CD4-positive, alpha-beta T cell treated with Interleukin-4 for 4 hours (primary cell): ENCODE data around the gene INAVA.
A peak's percentile ranks its signal among the peaks of the same experiment; 100 is the strongest.
"Not testable (repeated sequence)": the region's sequence is repeated elsewhere in the genome, so short reads cannot be mapped to it uniquely, and the experiment has no call there.

Experiments
- DNase-seq: peaks from one replicate; pipeline ENCODE4 v3.0.0-alpha.2; 2020

INAVA gene

DNA sequence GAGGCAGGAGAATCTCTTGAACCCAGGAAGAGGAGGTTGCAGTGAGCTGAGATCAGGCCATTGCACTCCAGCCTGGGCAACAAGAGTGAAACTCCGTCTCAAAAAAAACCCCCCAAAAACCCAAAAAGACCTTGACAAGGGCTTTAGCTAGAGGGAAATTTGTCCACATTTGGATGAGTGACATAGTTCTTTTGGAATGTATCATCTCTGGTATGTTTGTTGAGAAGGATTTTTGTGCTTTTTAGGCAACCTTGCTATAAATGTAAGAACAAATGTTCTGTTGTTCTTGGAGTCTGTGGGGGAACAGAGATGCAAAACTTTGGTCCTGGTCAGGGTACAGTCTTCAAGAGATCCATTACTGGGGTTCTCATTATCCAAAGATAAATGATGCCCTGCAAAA lies 28.9 kb downstream of the INAVA start:
- no peak for DNase-seq

DNA sequence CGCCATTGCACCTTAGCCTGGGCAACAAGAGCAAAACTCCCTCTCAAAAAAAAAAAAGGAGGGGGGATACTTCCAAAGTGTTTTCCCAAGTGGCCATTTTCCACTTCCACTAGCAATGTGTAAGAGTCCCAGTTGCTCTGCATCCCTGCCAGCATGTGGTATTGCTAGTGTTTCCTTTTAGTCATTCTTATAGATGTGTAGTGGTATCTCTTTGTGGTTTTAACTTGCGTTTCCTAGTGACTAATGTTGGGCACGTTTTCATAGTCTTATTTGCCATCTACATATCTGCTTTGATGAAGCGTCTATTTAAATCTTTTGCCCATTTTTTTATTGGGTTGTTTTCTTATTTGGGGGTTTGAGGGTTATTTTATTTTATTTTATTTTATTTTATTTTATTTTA lies 31.1 kb downstream of the INAVA start:
- peak; percentile 12 for DNase-seq

GRCh38 chr1:200929530-200930278 lies 35.0 kb downstream of the INAVA start:
- DNase-seq = no peak

DNA sequence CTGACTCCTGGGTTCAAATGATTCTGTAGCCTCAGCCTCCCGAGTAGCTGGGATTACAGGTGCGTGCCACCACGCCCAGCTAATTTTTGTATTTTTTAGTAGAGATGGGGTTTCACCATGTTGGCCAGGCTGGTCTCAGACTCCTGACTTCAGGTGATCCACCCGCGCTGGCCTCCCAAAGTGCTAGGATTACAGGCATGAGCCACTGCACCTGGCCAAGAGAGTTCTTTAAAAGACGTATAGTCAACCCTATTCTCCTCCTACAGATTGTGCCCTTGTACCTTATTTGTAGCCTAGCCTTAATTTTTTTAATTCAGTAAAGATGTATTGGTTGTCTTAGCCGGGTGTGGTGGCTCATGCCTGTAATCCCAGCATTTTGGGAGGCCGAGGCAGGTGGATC lies 35.6 kb downstream of the INAVA start:
- DNase-seq = not testable (repeated sequence)

DNA sequence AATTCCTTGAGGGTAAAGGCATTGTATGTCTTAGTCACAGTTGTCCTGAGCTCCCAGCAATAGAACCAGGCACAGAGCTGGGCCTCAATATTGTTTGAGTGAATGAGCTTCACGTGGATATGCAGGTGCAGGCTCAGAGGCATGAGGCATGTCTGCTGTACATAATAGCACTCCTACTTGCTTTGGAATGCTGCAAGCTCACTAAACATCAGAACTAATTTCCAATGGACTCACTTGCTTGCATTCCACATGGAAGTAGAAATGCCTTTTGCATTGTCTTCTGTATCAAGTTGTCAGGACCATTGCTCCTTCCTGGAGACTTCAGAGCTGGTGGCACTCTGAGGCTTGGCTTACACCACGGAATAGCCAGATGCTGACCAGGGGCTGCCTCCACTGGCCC lies 37.1 kb downstream of the INAVA start:
- no peak for DNase-seq

DNA sequence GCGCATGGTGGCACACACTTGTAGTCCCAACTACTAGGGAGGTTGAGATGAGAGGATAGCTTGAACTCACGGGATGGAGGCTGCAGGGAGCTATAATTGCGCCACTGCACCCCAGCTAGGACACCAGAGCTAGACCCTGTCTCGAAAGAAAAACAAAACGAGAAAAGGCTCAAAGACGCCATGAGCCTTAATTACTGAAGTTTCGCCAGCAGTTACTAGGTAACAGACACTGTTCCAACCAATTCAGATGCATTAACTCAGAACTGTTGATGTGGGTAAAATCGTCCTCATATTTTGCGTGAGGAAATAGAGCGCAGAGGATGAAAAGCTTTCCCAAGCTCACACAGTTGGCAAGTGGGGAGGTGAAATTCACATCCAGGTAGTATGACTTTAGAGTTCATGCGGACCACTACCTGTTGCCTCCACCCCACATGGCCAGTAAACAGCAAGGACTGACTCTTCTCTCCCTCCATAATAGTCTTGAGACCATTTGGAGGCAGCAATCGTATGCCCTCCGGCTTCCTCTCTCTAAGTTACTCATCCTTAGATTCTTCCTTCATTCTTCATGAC lies 40.1 kb downstream of the INAVA start:
- DNase-seq = no peak

GRCh38 chr1:200935286-200935962 lies 40.7 kb downstream of the INAVA start:
- DNase-seq = not testable (repeated sequence)

GRCh38 chr1:200938955-200939354 lies 44.3 kb downstream of the INAVA start:
- DNase-seq = no peak

DNA sequence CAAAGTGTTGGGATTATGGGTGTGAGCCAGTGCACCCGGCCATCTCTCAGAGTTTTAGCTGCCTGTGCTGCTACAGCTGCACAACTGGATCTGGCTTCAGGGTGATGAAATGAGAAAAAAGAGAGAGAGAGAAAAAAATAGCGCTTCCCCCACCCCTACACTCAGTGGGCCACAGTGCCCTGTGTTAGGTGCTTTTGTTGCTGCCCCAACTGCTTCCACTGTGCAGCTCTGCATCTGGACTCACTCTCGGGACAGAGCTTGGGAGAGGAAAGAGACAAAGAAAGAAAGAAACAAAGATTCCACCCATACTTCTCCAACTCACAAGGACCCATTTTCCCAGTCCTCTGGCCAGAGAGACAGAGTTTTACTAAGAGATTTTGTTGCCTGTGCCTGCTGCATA lies 50.4 kb downstream of the INAVA start:
- DNase-seq = no peak

DNA sequence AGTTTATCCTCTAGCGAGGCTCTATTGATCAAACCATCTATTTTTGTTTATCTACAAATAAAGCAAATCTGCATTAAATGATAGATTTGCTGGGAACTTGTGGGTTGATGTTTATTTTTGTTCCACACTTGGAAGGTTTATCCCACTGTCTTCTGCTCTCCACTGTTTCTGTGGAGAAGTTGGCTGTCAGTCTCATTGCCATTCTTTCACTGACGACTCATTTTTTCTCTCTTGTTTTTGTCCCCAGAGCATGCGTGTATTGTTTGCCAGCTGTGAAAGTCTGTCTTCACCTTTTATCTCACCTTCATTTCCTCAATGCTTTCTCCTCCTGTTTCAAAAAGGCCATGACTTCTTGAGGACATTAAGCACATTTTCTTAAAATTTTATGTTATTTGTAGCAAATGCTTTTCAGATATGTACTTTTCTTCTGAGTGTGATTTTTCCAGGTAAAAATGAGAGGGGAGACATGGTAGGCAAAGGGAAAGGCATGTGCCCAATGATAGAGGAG lies 52.4 kb downstream of the INAVA start:
- DNase-seq = no peak

DNA sequence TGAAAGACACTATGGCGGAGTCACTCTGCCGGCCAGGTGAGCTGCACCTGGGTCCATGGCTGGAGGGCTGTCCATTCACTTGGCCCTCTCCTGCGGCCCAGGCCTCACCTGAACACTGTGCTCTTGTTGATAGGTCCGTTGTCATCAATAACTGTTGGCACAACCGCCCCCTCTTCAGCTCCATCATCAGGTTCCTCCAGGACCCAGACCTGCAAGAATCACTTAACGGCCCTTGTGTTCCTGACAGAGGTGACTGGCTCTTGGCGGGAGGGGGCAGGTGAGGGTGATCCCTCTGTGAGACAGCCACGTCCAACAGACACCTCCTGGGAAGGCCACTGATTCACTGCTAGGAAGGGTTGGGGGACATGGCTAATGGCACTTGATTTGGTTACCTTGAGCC lies 54.9 kb downstream of the INAVA start:
- no peak for DNase-seq

- no peak for DNase-seq
Measured at GRCh38 chr1:200951016-200951415, 56.3 kb downstream of the INAVA start.

DNA sequence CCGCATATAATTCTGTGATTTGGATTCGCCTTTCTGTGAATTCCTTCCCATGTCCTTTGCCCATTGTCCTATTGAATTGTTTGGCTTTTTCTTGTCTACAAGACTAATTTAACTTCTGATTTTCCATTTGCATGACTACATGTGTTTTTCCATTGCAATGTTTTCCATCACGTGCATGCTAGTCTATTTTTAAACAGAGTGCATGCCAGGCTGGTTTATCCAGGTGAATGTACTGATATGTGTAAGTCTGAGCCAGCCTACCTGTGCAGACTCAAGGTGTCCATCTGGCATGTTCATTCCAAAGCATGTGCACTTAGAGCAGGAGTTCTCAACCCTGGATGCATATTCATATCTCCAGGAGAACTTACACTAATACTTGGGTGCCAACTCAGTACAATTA lies 59.7 kb downstream of the INAVA start:
- no peak for DNase-seq

GRCh38 chr1:200958597-200958996 lies 63.9 kb downstream of the INAVA start:
- DNase-seq = no peak

- no peak for DNase-seq
Measured at GRCh38 chr1:200959411-200959921, 64.8 kb downstream of the INAVA start.

DNA sequence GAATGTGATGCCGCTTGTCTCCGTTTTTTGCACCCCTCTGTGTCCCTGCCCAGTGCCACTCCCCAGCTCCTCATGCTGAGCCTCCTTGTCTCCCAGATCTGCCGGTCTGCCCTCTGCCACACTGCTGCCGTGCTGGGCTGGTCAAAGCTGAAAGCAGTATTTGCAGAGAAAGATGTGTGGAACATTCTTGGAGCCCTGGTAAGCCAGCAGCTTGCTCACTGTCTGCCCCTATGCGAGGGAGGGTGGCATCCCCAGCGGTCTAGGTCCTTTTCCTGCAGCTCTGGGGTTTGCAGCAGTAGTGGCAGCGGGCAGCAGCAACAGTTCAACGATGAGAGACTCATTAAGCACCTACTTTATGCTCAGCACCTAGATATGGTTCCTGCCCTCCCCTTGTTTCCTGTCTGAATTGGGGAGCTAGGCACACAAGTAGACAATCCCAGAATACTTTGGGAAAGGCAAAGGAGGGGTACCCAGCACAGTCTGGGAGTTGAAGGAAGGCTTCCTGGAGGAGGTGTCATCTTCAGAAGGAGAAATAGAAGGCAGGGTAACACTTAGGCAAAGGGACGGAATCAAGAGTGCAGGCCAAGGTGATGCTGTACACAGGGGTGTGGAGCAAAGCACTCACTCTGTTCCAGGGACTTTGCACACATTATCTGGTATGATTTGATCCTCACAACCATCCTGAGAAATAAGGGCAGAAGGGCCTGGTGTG lies 65.7 kb downstream of the INAVA start:
- DNase-seq = no peak

GRCh38 chr1:200960948-200961340 lies 66.2 kb downstream of the INAVA start:
- DNase-seq = no peak

DNA sequence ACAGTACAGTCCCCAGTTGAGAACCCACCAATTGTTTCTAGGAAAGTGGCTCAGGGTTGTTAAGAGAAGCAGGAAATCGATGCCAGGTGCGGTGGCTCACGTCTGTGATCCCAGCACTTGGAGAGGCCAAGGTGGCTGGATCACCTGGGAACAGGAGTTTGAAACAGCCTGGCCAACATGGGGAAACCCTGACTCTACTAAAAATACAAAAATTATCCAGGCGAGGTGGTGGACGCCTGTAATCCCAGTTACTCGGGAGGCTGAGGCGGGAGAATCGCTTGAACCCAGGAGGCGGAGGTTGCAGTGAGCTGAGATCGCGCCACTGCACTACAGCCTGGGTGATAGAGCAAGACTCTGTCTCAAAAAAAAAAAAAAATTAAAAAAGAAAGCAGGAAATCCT lies 67.5 kb downstream of the INAVA start:
- not testable (repeated sequence) for DNase-seq

GRCh38 chr1:200962631-200963030 lies 67.9 kb downstream of the INAVA start:
- DNase-seq = no peak

GRCh38 chr1:200963076-200963475 lies 68.4 kb downstream of the INAVA start:
- no peak for DNase-seq

GRCh38 chr1:200963888-200964287 lies 69.2 kb downstream of the INAVA start:
- not testable (repeated sequence) for DNase-seq
